Lung (tissue), 12 donors: ENCODE results near the gene ADAMTS8. TPM values are rescaled to one million over a fixed set of nuclear protein-coding genes. Genes with fewer than 3 reads are reported as not detected.

Experiments
- ATAC-seq: fragments of 200-7000 bp; cut with Tn5 transposase; one replicate; pipeline ENCODE4 v1.9.1; 2020; ENCODE audit warnings: moderate number of reproducible peaks; ENCODE audit not compliant: insufficient read depth, low FRiP score
- DNase-seq, 3 donors: peaks; one replicate each; pipeline ENCODE4 v3.0.0-alpha.2; 2013 to 2017
- H3K27ac ChIP-seq, 2 donors: one replicate each; pipeline ENCODE4 v1.5.1; 2013; ENCODE audit warnings: mild to moderate bottlenecking in 2 of 2, moderate library complexity in 2 of 2, control low read depth in 1 of 2, inconsistent platforms in 1 of 2, low read depth in 1 of 2, low read length in 1 of 2
- H3K27me3 ChIP-seq, 3 donors: one replicate each; pipeline ENCODE4 v1.5.1; 2013; ENCODE audit warnings: low read length in 2 of 3; ENCODE audit not compliant: control insufficient read depth in 3 of 3, insufficient read depth in 3 of 3
- H3K36me3 ChIP-seq, 4 donors: one replicate each; pipeline ENCODE4 v1.5.1; 2013; ENCODE audit warnings: low read length in 4 of 4, mild to moderate bottlenecking in 1 of 4, moderate library complexity in 1 of 4; ENCODE audit not compliant: control insufficient read depth in 4 of 4, insufficient read depth in 4 of 4
- H3K4me1 ChIP-seq, 5 donors: one replicate each; pipeline ENCODE4 v1.5.1; 2013; ENCODE audit warnings: low read length in 5 of 5, mild to moderate bottlenecking in 2 of 5, moderate library complexity in 1 of 5; ENCODE audit not compliant: control insufficient read depth in 5 of 5, insufficient read depth in 5 of 5
- H3K4me3 ChIP-seq: one replicate; pipeline ENCODE4 v1.5.1; 2013; ENCODE audit warnings: mild to moderate bottlenecking, control low read depth, moderate library complexity
- H3K9ac ChIP-seq, 2 donors: one replicate each; pipeline ENCODE4 v1.5.1; 2013; ENCODE audit warnings: low read length in 2 of 2, control low read depth in 1 of 2; ENCODE audit not compliant: insufficient read depth in 1 of 2
- H3K9me3 ChIP-seq, 4 donors: one replicate each; pipeline ENCODE4 v1.5.1; 2013; ENCODE audit warnings: low read length in 3 of 4, mild to moderate bottlenecking in 1 of 4, moderate library complexity in 1 of 4; ENCODE audit not compliant: control insufficient read depth in 4 of 4, insufficient read depth in 3 of 4
- CTCF ChIP-seq: IDR thresholded peaks from 2 replicates; pipeline ENCODE4 v1.5.1; 2012; ENCODE audit warnings: mild to moderate bottlenecking; ENCODE audit errors: control extremely low read depth, extremely low read depth
- WGBS, 2 donors: extraction: QIAGEN DNeasy Blood & Tissue Kit; methylation state at CpG; one replicate each; pipeline ENCODE4 v1.1.7; 2013; 5-methylcytosine and 5-hydroxymethylcytosine counted together
- polyA plus RNA-seq, 2 donors: library from polyadenylated mRNA; stranded (reverse); fragments of 200-250 nt; gene quantifications; one replicate each; pipeline ENCODE4 v1.2.1, GENCODE V29; 2013
- total RNA-seq, 2 donors: library from RNA; depleted of rRNA in 1 of 2; stranded (reverse); fragments of >200 nt in 1 of 2; gene quantifications; one replicate each; pipeline ENCODE4 v1.2.1, GENCODE V29; 2014 to 2021
- donor health status: control.
- donor health status: control.
- donor health status: Bipolar disorder and iron deficiency.
- donor health status: healthy.
- donor health status: DM: yes; HTN: yes; CAD: no.

ADAMTS8 gene
- total and polyA plus RNA-seq, 4 donors: 11.3 to 47.7 (median 22.1) TPM

- 1 to 2% methylated on average over 60 to 84 of the region's 84 CpGs for WGBS, 2 donors
- TF ChIP-seq CTCF: no peak
- peaks cover 0 to 45% (median 9%) of the 10 kb centered on the region in 5 donors for H3K4me1 ChIP-seq
- DNase-seq: peak in 1 of 3 donors; percentile 61
- H3K9me3 ChIP-seq: no peaks in the 10 kb centered on the region
- H3K36me3 ChIP-seq: no peaks in the 10 kb centered on the region
- peak overlapping the region in 1 of 2 donors; percentile 55 for H3K27ac ChIP-seq
- no peak for ATAC-seq
- H3K9ac ChIP-seq: no peak overlapping the region
- H3K27me3 ChIP-seq: peaks cover 0 to 26% (median 26%) of the 10 kb centered on the region in 3 donors
- H3K4me3 ChIP-seq: peak overlapping the region; percentile 53
Measured at GRCh38 chr11:130427581-130428315, 661 bp downstream of the ADAMTS8 start.

- Histone ChIP-seq H3K27me3 (peaks cover 0 to 28% (median 26%) of the 10 kb centered on the region in 3 donors), H3K27ac (peak overlapping the region in 1 of 2 donors; percentile 44), H3K9me3 (no peaks in the 10 kb centered on the region), H3K4me1 (peaks cover 0 to 49% (median 9%) of the 10 kb centered on the region in 5 donors), H3K4me3 (peak overlapping the region; percentile 35), H3K36me3 (no peaks in the 10 kb centered on the region), H3K9ac (no peak overlapping the region)
- TF ChIP-seq CTCF: no peak
- no peak for DNase-seq
- 37 to 45% methylated on average over 18 of the region's 18 CpGs for WGBS, 2 donors
- ATAC-seq: no peak
Measured at GRCh38 chr11:130426837-130427341, 1.5 kb downstream of the ADAMTS8 start.

- Histone ChIP-seq H3K27me3 (peaks cover 0 to 28% (median 26%) of the 10 kb centered on the region in 3 donors), H3K4me3 (peak overlapping the region; percentile 35), H3K27ac (peak overlapping the region in 1 of 2 donors; percentile 44), H3K9ac (no peak overlapping the region), H3K36me3 (no peaks in the 10 kb centered on the region), H3K9me3 (no peaks in the 10 kb centered on the region), H3K4me1 (peaks cover 0 to 55% (median 13%) of the 10 kb centered on the region in 5 donors)
- 61 to 76% methylated on average over 5 of the region's 5 CpGs for WGBS, 2 donors
- no peak for TF ChIP-seq CTCF
- ATAC-seq: no peak
- no peak for DNase-seq
Measured at GRCh38 chr11:130426223-130426836, 2.1 kb downstream of the ADAMTS8 start.
